SH-SY5Y (cell line): Measurements from ENCODE around the gene TMEM81.

Source experiments
- GATA2 ChIP-seq: IDR thresholded peaks from 2 replicates; pipeline ENCODE4 v1.6.1; 2011; ENCODE audit warnings: mild to moderate bottlenecking, low read depth, low read length
- GATA3 ChIP-seq: IDR thresholded peaks from 2 replicates; pipeline ENCODE4 v1.6.1; 2011; ENCODE audit warnings: low read depth, mild to moderate bottlenecking, low read length, moderate library complexity

- TF ChIP-seq GATA2 (no peak), GATA3 (no peak)
Measured at GRCh38 chr1:205108464-205108863, 24.2 kb upstream of the TMEM81 start.
